GM12878 (cell line): ENCODE data around the gene C4B. TPM values are rescaled to one million over a fixed set of nuclear protein-coding genes. Genes with fewer than 3 reads are reported as not detected.

ENCODE experiments used
- ATAC-seq: fragments of 200-7000 bp; cut with Tn5 transposase; 3 replicates; pipeline ENCODE4 v1.9.1; 2020; ENCODE audit warnings: mild to moderate bottlenecking, moderate library complexity
- BruUV-seq: library from RNA; stranded (reverse); fragments of 400-500 nt; replicated peaks from 2 replicates; lab custom pipeline; 2021; lab: Mats Ljungman, UMichigan
- CTCF ChIA-PET: fragments of 300-600 bp; sonication (Branson Sonifier 250); formaldehyde crosslinking; extraction: SDS; loops from one replicate; lab custom pipeline; 2021; ENCODE audit warnings: inconsistent platforms; lab: Yijun Ruan, JAX
- POLR2A ChIA-PET: fragments of 350-600 bp; formaldehyde crosslinking; extraction: SDS; loops from one replicate; lab custom pipeline; 2021; ENCODE audit warnings: inconsistent platforms; lab: Charles Lee
- RAD21 ChIA-PET: fragments of 300-600 bp; sonication (Branson Sonifier 250); formaldehyde crosslinking; loops from one replicate; lab custom pipeline; 2023; ENCODE audit warnings: antibody characterized with exemption; ENCODE audit not compliant: unreplicated experiment; lab: Charles Lee
- SMC1A ChIA-PET: fragments of 300-600 bp; sonication (Branson Sonifier 250); formaldehyde crosslinking; loops from one replicate; lab custom pipeline; 2023; ENCODE audit not compliant: unreplicated experiment, uncharacterized antibody; lab: Charles Lee
- DNase-seq: peaks from one replicate; pipeline ENCODE4 v3.0.0-alpha.2; 2011; ENCODE audit warnings: low read depth, low spot score
- FAIRE-seq: peaks from 3 replicates; lab custom pipeline; 2011; peaks lifted over from hg19 to GRCh38; lab: Jason Lieb, UNC
- H2AFZ ChIP-seq: 2 replicates; pipeline ENCODE4 v1.6.0; 2011; ENCODE audit warnings: low read depth, low read length, control low read depth; ENCODE audit not compliant: control insufficient read depth
- H3K27ac ChIP-seq: 2 replicates; pipeline ENCODE4 v1.5.1; 2011; ENCODE audit warnings: control low read depth; ENCODE audit not compliant: control insufficient read depth, insufficient read depth
- H3K27me3 ChIP-seq, 2 experiments: replicated peaks in 1 of 2; 2 replicates each; pipeline versions ENCODE4 v1.6.0 to v1.6.1; 2011; ENCODE audit warnings: low read length in 1 of 2; ENCODE audit not compliant: control insufficient read depth in 2 of 2, insufficient read depth in 2 of 2
- H3K36me3 ChIP-seq, 2 experiments: 2 replicates each; pipeline ENCODE4 v1.5.1; 2011; ENCODE audit warnings: low read length in 1 of 2; ENCODE audit not compliant: control insufficient read depth in 2 of 2, insufficient read depth in 2 of 2
- H3K4me1 ChIP-seq: 2 replicates; pipeline ENCODE4 v1.6.1; 2011; ENCODE audit warnings: mild to moderate bottlenecking, low read length, moderate library complexity, mixed read lengths; ENCODE audit not compliant: control insufficient read depth, insufficient read depth
- H3K4me2 ChIP-seq: 2 replicates; pipeline ENCODE4 v1.6.0; 2011; ENCODE audit warnings: control low read depth; ENCODE audit not compliant: control insufficient read depth, insufficient read depth
- H3K4me3 ChIP-seq: fragments of 200-600 bp; sonication (generic); 2 replicates; pipeline ENCODE4 v1.5.1; 2016
- H3K79me2 ChIP-seq: 2 replicates; pipeline ENCODE4 v1.6.0; 2011; ENCODE audit warnings: low read length; ENCODE audit not compliant: control insufficient read depth, insufficient read depth
- H3K9ac ChIP-seq: 2 replicates; pipeline ENCODE4 v1.8.0; 2011; ENCODE audit warnings: low read length, control low read depth, mixed read lengths; ENCODE audit not compliant: control insufficient read depth, insufficient read depth
- H3K9me3 ChIP-seq: replicated peaks from 3 replicates; pipeline ENCODE4 v1.5.1; 2011; ENCODE audit warnings: mild to moderate bottlenecking, low read length; ENCODE audit not compliant: control insufficient read depth, insufficient read depth
- H4K20me1 ChIP-seq: 2 replicates; pipeline ENCODE4 v1.6.0; 2011; ENCODE audit not compliant: control insufficient read depth, insufficient read depth
- ASH2L ChIP-seq: fragments of 300-600, 200-600 bp; sonication (generic); IDR thresholded peaks from 2 replicates; pipeline ENCODE4 v1.6.1; 2017; ENCODE audit warnings: low read depth, mild to moderate bottlenecking, borderline replicate concordance
- BRCA1 ChIP-seq: IDR thresholded peaks from 2 replicates; pipeline ENCODE4 v1.6.1; 2011; ENCODE audit warnings: low read depth, low read length, improper control_type of control experiment
- SKIL ChIP-seq: fragments of 450-650 bp; IDR thresholded peaks from 2 replicates; pipeline ENCODE4 v1.6.1; 2017; ENCODE audit warnings: mild to moderate bottlenecking, low read depth, inconsistent platforms; ENCODE audit not compliant: poor library complexity, severe bottlenecking
- WGBS: methylation state at CpG from one replicate; pipeline ENCODE4 v1.1.6; 2016; ENCODE audit warnings: low lambda C conversion rate; ENCODE audit not compliant: insufficient replicate concordance, insufficient coverage; ENCODE audit errors: missing lambda C conversion rate; 5-methylcytosine and 5-hydroxymethylcytosine counted together
- in situ Hi-C: fragments of 300-500 bp; cut with MboI; formaldehyde crosslinking; loops from 9 replicates; pipeline ENCODE4 v1.14.3; 2018; ENCODE audit warnings: mixed read lengths
- intact Hi-C: fragments of 100-400 bp; cut with micrococcal nuclease; formaldehyde crosslinking; loops from one replicate; pipeline ENCODE4 v1.14.2; 2022; ENCODE audit not compliant: unreplicated experiment
- polyA plus RNA-seq, 11 experiments: library from polyadenylated mRNA; depleted of rRNA in 4 of 11; unstranded in 6 of 11; stranded (reverse) in 5 of 11; fragments of >200 nt; fragmentation: Nextera tagmentation in 4 of 11; fragmentation: Illumina TruSeq in 1 of 11; extraction: Ambion mirVana in 4 of 11; extraction: Trizol in 1 of 11; gene quantifications; 1 replicate in 1 of 11; 2 replicates in 10 of 11; pipeline versions ENCODE4 v1.2.1 to v1.2.3, GENCODE V29; 2011 to 2016; ENCODE audit warnings: inconsistent platforms in 2 of 11, missing spikeins in 2 of 11, low read depth in 1 of 11
- total RNA-seq, 4 experiments: library from RNA; depleted of rRNA in 3 of 4; stranded (reverse); fragments of >200 nt in 3 of 4; fragmentation: Illumina TruSeq in 1 of 4; extraction: Trizol in 1 of 4; gene quantifications; 2 replicates each; pipeline versions ENCODE4 v1.2.1 to v1.2.3, GENCODE V29; 2013 to 2021

Gene C4B
- total and polyA plus RNA-seq, 10 of the 15 experiments (the other 5 are each of a cell fraction or from before 2014, with no cell fraction given), result 0.13 to 5.6 (median 1.7) TPM; not detected in 1

DNA sequence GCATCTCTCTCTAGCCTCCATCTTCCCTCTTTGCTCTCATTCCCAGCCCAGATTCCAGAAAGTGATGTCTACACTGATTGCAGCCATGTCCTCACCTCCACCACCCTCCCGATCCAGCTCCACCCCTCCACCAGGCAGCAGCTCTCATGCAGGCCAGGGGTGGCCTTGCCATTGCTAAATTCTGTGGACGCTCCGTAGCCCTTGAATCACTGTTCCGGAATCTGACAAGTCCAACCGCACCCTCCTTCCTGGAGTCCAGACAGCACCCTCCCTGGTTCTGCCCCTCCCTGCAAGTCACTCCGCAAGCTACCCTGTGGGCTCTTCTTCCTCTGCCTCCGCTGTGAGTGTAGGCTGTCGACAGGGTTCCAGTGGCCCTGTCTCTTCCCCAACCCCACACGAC is 68.3 kb downstream of the C4B start:
- Histone ChIP-seq H4K20me1 (no peaks in the 10 kb centered on the region), H3K36me3 (no peaks in the 10 kb centered on the region), H3K4me3 (no peak overlapping the region), H3K4me1 (peaks cover 16% of the 10 kb centered on the region), H3K9ac (no peak overlapping the region), H3K4me2 (no peak overlapping the region), H3K9me3 (no peaks in the 10 kb centered on the region), H2AFZ (no peak overlapping the region), H3K27me3 (peaks cover 3 to 8% of the 10 kb centered on the region in 2 experiments; a peak in 3 of 4 replicates), H3K79me2 (no peaks in the 10 kb centered on the region), H3K27ac (no peak overlapping the region)
- SMC1A ChIA-PET, result no interaction called here
- intact Hi-C loops (no loop called here), in situ Hi-C loops (no loop called here)
- TF ChIP-seq ASH2L, result no peak
- no peak for TF ChIP-seq BRCA1
- TF ChIP-seq SKIL, result no peak
- no peak for ATAC-seq
- DNase-seq, result no peak
- RAD21 ChIA-PET, result no interaction called here
- BruUV-seq, result no TSS peak
- CTCF ChIA-PET, result interaction anchor here (0.9 kb wide), 1 partner anchor 36 kb away, joined by 3 read pairs; no protein-coding TSS in a partner anchor
- FAIRE-seq, result no peak
- WGBS, result 62% methylated on average over 9 of the region's 9 CpGs
- POLR2A ChIA-PET, result no interaction called here
